Thyroid gland (tissue), 4 donors: ENCODE data around the gene PCDHB16.
A peak's percentile ranks its signal among the peaks of the same experiment; 100 is the strongest.

ENCODE experiments used
- CTCF ChIP-seq, 6 experiments: fragments of 200-600 bp in 3 of 6; fragments of 450-650 bp in 3 of 6; sonication (generic) in 3 of 6; IDR thresholded peaks; one replicate each; pipeline ENCODE4 v1.5.1; 2016 to 2019; ENCODE audit warnings: antibody characterized with exemption in 6 of 6, mild to moderate bottlenecking in 2 of 6, inconsistent platforms in 1 of 6, moderate library complexity in 1 of 6
- POLR2A ChIP-seq, 2 donors: fragments of 450-650 bp; IDR thresholded peaks; one replicate each; pipeline ENCODE4 v1.6.1; 2017; ENCODE audit warnings: antibody characterized with exemption in 2 of 2, mild to moderate bottlenecking in 2 of 2, moderate library complexity in 1 of 2

GRCh38 chr5:141192110-141192725, 10.0 kb downstream of the PCDHB16 start, which contains the start of gene PCDHB10:
- TF ChIP-seq POLR2A (IDR thresholded peaks at IDR 0.05): no peak
- TF ChIP-seq CTCF (IDR thresholded peaks at IDR 0.05): peak in 1 of 6 experiments; percentile 12
